MM.1S (cell line): ENCODE measurements around the gene CYP4F12.

ENCODE experiments used
- DNase-seq: peaks from one replicate; pipeline ENCODE4 v3.0.0-alpha.2; 2015
- H2AFZ ChIP-seq: fragments of 300-600 bp; sonication (generic); 2 replicates; pipeline ENCODE4 v1.6.0; 2016; ENCODE audit warnings: antibody characterized with exemption, low read length
- H3F3A ChIP-seq: fragments of 300-600 bp; sonication (generic); 2 replicates; pipeline ENCODE4 v1.6.1; 2016; ENCODE audit warnings: mild to moderate bottlenecking, antibody characterized with exemption, low read length, moderate library complexity, mixed read lengths; ENCODE audit not compliant: insufficient read depth
- H3K27ac ChIP-seq: fragments of 300-600 bp; sonication (generic); 2 replicates; pipeline ENCODE4 v1.5.1; 2016; ENCODE audit warnings: mild to moderate bottlenecking, low read length
- H3K27me3 ChIP-seq: fragments of 300-600 bp; sonication (generic); replicated peaks from 2 replicates; pipeline ENCODE4 v1.6.0; 2016; ENCODE audit warnings: low read length; ENCODE audit not compliant: insufficient read depth
- H3K36me3 ChIP-seq: fragments of 300-600 bp; sonication (generic); replicated peaks from 2 replicates; pipeline ENCODE4 v1.6.1; 2016; ENCODE audit warnings: mild to moderate bottlenecking, low read length, mixed read lengths; ENCODE audit not compliant: insufficient read depth
- H3K4me1 ChIP-seq: fragments of 300-600 bp; sonication (generic); 2 replicates; pipeline ENCODE4 v1.6.1; 2016; ENCODE audit warnings: low read length, mixed read lengths
- H3K4me2 ChIP-seq: fragments of 300-600 bp; sonication (generic); 2 replicates; pipeline ENCODE4 v1.6.0; 2016; ENCODE audit warnings: low read depth, low read length
- H3K4me3 ChIP-seq: fragments of 300-600 bp; sonication (generic); 2 replicates; pipeline ENCODE4 v1.5.1; 2016; ENCODE audit warnings: low read length, mixed read lengths
- H3K79me2 ChIP-seq: fragments of 300-600 bp; sonication (generic); 2 replicates; pipeline ENCODE4 v1.6.1; 2016; ENCODE audit warnings: mixed run types, low read length, mixed read lengths
- H3K9ac ChIP-seq: fragments of 300-600 bp; sonication (generic); 2 replicates; pipeline ENCODE4 v1.6.1; 2016; ENCODE audit warnings: low read length, mixed read lengths
- H3K9me2 ChIP-seq: fragments of 300-600 bp; sonication (generic); replicated peaks from 2 replicates; pipeline ENCODE4 v1.6.1; 2016; ENCODE audit warnings: mild to moderate bottlenecking, low read length, mixed read lengths; ENCODE audit not compliant: insufficient read depth
- H3K9me3 ChIP-seq: fragments of 300-600 bp; sonication (generic); replicated peaks from 2 replicates; pipeline ENCODE4 v1.6.1; 2016; ENCODE audit warnings: mild to moderate bottlenecking, low read length, mixed read lengths; ENCODE audit not compliant: insufficient read depth
- H4K20me1 ChIP-seq: fragments of 300-600 bp; sonication (generic); 2 replicates; pipeline ENCODE4 v1.6.1; 2016; ENCODE audit warnings: mild to moderate bottlenecking, low read length, moderate library complexity, mixed read lengths; ENCODE audit not compliant: insufficient read depth
- EZH2 ChIP-seq: fragments of 300-600 bp; sonication (generic); optimal IDR thresholded peaks from 2 replicates; pipeline ENCODE3; 2017; ENCODE audit warnings: low read depth, mild to moderate bottlenecking, antibody characterized with exemption, low read length, mixed read lengths
- EZH2phosphoT487 ChIP-seq: fragments of 300-600 bp; sonication (generic); IDR thresholded peaks from 2 replicates; pipeline ENCODE4 v1.6.1; 2018; ENCODE audit warnings: antibody characterized with exemption, low read length
- TF ChIP-seq, protein P1 (sequence below): fragments of 300-600 bp; sonication (generic); IDR thresholded peaks from 2 replicates; pipeline ENCODE4 v1.5.1; 2016; ENCODE audit warnings: antibody characterized with exemption, low read length, mixed read lengths

CYP4F12 gene

DNA sequence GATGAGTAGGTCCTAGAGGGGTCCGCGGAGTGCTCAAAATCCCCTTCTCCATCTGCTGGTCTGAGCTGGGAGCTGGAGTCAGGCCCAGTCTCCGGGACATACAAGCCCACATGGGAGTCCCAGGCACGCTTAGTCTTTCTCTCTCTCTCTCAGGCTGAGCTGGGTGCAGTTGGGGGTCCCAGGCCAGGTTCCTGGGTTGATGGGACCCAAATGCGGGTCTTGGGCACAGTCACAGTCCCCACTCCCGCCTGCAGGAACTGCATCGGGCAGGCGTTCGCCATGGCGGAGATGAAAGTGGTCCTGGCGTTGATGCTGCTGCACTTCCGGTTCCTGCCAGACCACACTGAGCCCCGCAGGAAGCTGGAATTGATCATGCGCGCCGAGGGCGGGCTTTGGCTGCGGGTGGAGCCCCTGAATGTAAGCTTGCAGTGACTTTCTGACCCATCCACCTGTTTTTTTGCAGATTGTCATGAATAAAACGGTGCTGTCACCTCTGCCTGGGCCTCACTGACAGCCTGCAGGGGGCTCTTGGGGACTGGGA, 23.8 kb downstream of the CYP4F12 start:
- H3K27me3 ChIP-seq: peaks cover 47% of the 10 kb centered on the region
- no peaks in the 10 kb centered on the region for H3K9me3 ChIP-seq
- no peak for TF ChIP-seq EZH2
- TF ChIP-seq, protein P1, sequence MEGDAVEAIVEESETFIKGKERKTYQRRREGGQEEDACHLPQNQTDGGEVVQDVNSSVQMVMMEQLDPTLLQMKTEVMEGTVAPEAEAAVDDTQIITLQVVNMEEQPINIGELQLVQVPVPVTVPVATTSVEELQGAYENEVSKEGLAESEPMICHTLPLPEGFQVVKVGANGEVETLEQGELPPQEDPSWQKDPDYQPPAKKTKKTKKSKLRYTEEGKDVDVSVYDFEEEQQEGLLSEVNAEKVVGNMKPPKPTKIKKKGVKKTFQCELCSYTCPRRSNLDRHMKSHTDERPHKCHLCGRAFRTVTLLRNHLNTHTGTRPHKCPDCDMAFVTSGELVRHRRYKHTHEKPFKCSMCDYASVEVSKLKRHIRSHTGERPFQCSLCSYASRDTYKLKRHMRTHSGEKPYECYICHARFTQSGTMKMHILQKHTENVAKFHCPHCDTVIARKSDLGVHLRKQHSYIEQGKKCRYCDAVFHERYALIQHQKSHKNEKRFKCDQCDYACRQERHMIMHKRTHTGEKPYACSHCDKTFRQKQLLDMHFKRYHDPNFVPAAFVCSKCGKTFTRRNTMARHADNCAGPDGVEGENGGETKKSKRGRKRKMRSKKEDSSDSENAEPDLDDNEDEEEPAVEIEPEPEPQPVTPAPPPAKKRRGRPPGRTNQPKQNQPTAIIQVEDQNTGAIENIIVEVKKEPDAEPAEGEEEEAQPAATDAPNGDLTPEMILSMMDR: no peak
- no peak for TF ChIP-seq EZH2phosphoT487
- H3K4me1 ChIP-seq: no peaks in the 10 kb centered on the region
- no peaks in the 10 kb centered on the region for H4K20me1 ChIP-seq
- no peaks in the 10 kb centered on the region for H3K36me3 ChIP-seq
- H3K4me3 ChIP-seq: no peak overlapping the region; the same call in 1 of the 2 replicates
- peak overlapping the region; percentile 59 for H2AFZ ChIP-seq
- no peak overlapping the region for H3K27ac ChIP-seq
- peak overlapping the region; percentile 24 for H3K4me2 ChIP-seq
- H3K9ac ChIP-seq: no peak overlapping the region
- no peaks in the 10 kb centered on the region for H3F3A ChIP-seq
- no peaks in the 10 kb centered on the region for H3K79me2 ChIP-seq
- no peak for DNase-seq
- no peaks in the 10 kb centered on the region for H3K9me2 ChIP-seq

DNA sequence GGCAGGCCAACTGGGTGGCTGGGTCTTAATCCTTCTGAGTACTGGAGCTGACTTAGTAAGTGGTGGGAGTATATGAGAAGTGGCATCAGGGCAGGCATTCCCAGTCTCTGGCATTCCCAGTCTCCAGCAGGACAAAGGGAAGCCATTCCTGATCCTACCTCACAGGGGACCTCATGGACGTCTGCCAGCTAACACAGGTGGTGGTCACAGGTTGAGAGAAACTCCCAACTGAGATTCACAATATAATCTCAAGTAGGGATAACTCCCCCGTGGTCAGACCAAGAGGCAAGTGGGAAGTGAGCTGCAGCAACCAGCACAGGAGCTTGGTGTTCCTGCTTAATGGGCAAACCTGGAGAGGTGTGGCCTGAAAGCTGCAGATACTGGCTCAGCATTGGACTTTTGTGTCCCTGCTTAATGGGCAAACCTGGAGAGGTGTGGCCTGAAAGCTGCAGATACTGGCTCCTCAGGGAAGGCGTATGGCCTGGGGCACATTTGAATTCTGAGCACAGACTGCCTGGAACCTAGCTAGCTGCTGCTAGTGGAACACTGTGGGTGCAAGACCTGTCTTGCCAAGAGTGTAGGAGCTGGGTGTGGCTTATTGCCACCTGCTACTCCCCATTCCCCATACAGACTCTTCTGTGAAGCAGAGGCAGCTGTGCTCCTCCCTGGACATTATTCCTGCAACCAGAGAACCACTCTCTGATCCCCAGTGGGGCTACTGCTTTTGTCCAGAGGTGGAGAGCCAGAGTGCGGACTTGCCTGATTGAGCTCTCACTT, 29.1 kb downstream of the CYP4F12 start:
- H3K9me2 ChIP-seq: no peaks in the 10 kb centered on the region
- DNase-seq: no peak
- no peaks in the 10 kb centered on the region for H3K36me3 ChIP-seq
- H3F3A ChIP-seq: no peaks in the 10 kb centered on the region
- no peaks in the 10 kb centered on the region for H3K9me3 ChIP-seq
- no peaks in the 10 kb centered on the region for H3K4me1 ChIP-seq
- H3K4me3 ChIP-seq: no peak overlapping the region
- no peak overlapping the region for H3K27ac ChIP-seq
- no peak overlapping the region for H2AFZ ChIP-seq
- no peak overlapping the region for H3K4me2 ChIP-seq
- no peaks in the 10 kb centered on the region for H4K20me1 ChIP-seq
- TF ChIP-seq EZH2 (no peak), EZH2phosphoT487 (no peak)
- TF ChIP-seq, protein P1: no peak
- no peak overlapping the region for H3K9ac ChIP-seq
- peaks cover 69% of the 10 kb centered on the region for H3K27me3 ChIP-seq
- H3K79me2 ChIP-seq: no peaks in the 10 kb centered on the region

DNA sequence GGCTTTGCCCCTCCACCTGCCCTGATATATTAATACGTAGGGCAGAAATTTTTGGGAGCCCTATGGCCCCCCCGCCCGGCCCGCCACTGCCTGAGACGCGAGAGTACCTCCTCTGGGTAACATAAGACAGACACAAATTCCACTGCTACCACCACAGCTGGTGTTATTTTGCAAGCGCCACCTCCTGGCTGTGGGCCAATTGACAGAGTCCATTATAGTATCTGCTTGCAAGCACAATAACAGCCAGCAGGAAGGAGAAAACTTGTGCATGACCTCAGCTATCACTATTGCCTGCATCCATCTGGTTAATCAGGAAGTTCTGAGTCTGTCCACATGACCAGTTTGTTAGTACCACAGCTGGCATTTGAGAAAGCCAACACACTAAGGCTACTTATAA, 29.6 kb downstream of the CYP4F12 start:
- H3K4me2 ChIP-seq: no peak overlapping the region
- no peak overlapping the region for H2AFZ ChIP-seq
- H3K9ac ChIP-seq: no peak overlapping the region
- DNase-seq: peak; percentile 21
- no peaks in the 10 kb centered on the region for H3K9me2 ChIP-seq
- H3K36me3 ChIP-seq: no peaks in the 10 kb centered on the region
- TF ChIP-seq EZH2: no peak
- TF ChIP-seq, protein P1: peak; percentile 20
- no peaks in the 10 kb centered on the region for H3K79me2 ChIP-seq
- peaks cover 63% of the 10 kb centered on the region for H3K27me3 ChIP-seq
- no peak overlapping the region for H3K4me3 ChIP-seq
- H3K27ac ChIP-seq: no peak overlapping the region
- H3K9me3 ChIP-seq: no peaks in the 10 kb centered on the region
- no peaks in the 10 kb centered on the region for H3K4me1 ChIP-seq
- no peaks in the 10 kb centered on the region for H4K20me1 ChIP-seq
- H3F3A ChIP-seq: no peaks in the 10 kb centered on the region
